Coronary artery (tissue), 2 donors: ENCODE data around the gene DHRS12.

Experiments used
- DNase-seq: peaks from one replicate; pipeline ENCODE4 v3.0.0-alpha.2; 2017; ENCODE audit warnings: low spot score
- H3K27ac ChIP-seq, 2 donors: fragments of 200-600 bp; sonication (generic); one replicate each; pipeline ENCODE4 v1.5.1; 2016 to 2019
- H3K4me3 ChIP-seq: fragments of 200-600 bp; sonication (generic); 2 replicates; pipeline ENCODE4 v1.5.1; 2016; ENCODE audit warnings: mild to moderate bottlenecking, moderate library complexity
- CTCF ChIP-seq: fragments of 200-600 bp; sonication (generic); IDR thresholded peaks from one replicate; pipeline ENCODE4 v1.5.1; 2019; ENCODE audit warnings: antibody characterized with exemption

Gene DHRS12

GRCh38 chr13:51800486-51800885 lies 3.5 kb downstream of the DHRS12 start:
- no peak for TF ChIP-seq CTCF
- no peak overlapping the region for H3K4me3 ChIP-seq
- no peak for DNase-seq
- H3K27ac ChIP-seq, result peak overlapping the region; percentile 94 to 100

GRCh38 chr13:51799261-51799660 lies 4.7 kb downstream of the DHRS12 start:
- TF ChIP-seq CTCF, result no peak
- Histone ChIP-seq H3K27ac (no peak overlapping the region), H3K4me3 (no peak overlapping the region)
- DNase-seq, result no peak

GRCh38 chr13:51797664-51798488 lies 6.1 kb downstream of the DHRS12 start:
- TF ChIP-seq CTCF, result no peak
- DNase-seq, result no peak
- no peak overlapping the region for H3K4me3 ChIP-seq
- H3K27ac ChIP-seq, result no peak overlapping the region

GRCh38 chr13:51796546-51796945 lies 7.4 kb downstream of the DHRS12 start:
- DNase-seq, result no peak
- Histone ChIP-seq H3K27ac (no peak overlapping the region), H3K4me3 (no peak overlapping the region)
- TF ChIP-seq CTCF, result no peak

GRCh38 chr13:51795419-51795818 lies 8.5 kb downstream of the DHRS12 start:
- DNase-seq, result no peak
- H3K4me3 ChIP-seq, result no peak overlapping the region
- H3K27ac ChIP-seq, result no peak overlapping the region
- TF ChIP-seq CTCF, result no peak

- Histone ChIP-seq H3K4me3 (no peak overlapping the region), H3K27ac (no peak overlapping the region)
- no peak for DNase-seq
- TF ChIP-seq CTCF, result no peak
These were observed 9.0 kb downstream of the DHRS12 start for GRCh38 chr13:51794964-51795363.
